ENCODE results near the gene MSRB3. TPM values are rescaled to one million over a fixed set of nuclear protein-coding genes. Genes with fewer than 3 reads are reported as not detected.

The MSRB3 gene
- total RNA-seq, 4 donors from 2014 or later = 12.0 to 29.2 (median 18.5) TPM

- intact Hi-C loops (cut with DNase I) = no loop called here
- H3K4me1 ChIP-seq = no peaks in the 10 kb centered on the region
- no peak overlapping the region for H3K4me3 ChIP-seq (replicated peaks in 1 of 3)
- WGBS, 2 donors = 70 to 74% methylated on average over 4 of the region's 4 CpGs
- DNase-seq = no peak
- no peak for TF ChIP-seq CTCF (IDR thresholded peaks at IDR 0.05)
- TF ChIP-seq POLR2A (IDR thresholded peaks at IDR 0.05) = no peak
- H3K9me3 ChIP-seq = no peaks in the 10 kb centered on the region
- no peaks in the 10 kb centered on the region for H3K36me3 ChIP-seq
- H3K27me3 ChIP-seq = no peaks in the 10 kb centered on the region
- H3K27ac ChIP-seq = no peak overlapping the region
Measured at GRCh38 chr12:65362234-65363031, 84.0 kb downstream of the MSRB3 start.

- Histone ChIP-seq H3K4me1 (no peaks in the 10 kb centered on the region), H3K4me3 (replicated peaks in 1 of 3) (no peak overlapping the region), H3K27ac (no peak overlapping the region), H3K36me3 (no peaks in the 10 kb centered on the region), H3K27me3 (no peaks in the 10 kb centered on the region), H3K9me3 (no peaks in the 10 kb centered on the region)
- TF ChIP-seq POLR2A (IDR thresholded peaks at IDR 0.05) = no peak
- no peak for TF ChIP-seq CTCF (IDR thresholded peaks at IDR 0.05)
- WGBS, 2 donors = 84 to 88% methylated on average over 1 of the region's 1 CpG
- intact Hi-C loops (cut with DNase I) = no loop called here
- no peak for DNase-seq
Measured at GRCh38 chr12:65364046-65364445, 85.6 kb downstream of the MSRB3 start.

- Histone ChIP-seq H3K36me3 (no peaks in the 10 kb centered on the region), H3K4me3 (replicated peaks in 1 of 3) (no peak overlapping the region), H3K9me3 (no peaks in the 10 kb centered on the region), H3K27ac (no peak overlapping the region), H3K27me3 (no peaks in the 10 kb centered on the region), H3K4me1 (no peaks in the 10 kb centered on the region)
- no peak for DNase-seq
- TF ChIP-seq POLR2A (IDR thresholded peaks at IDR 0.05) (no peak), CTCF (IDR thresholded peaks at IDR 0.05) (no peak)
- intact Hi-C loops (cut with DNase I) = no loop called here
Measured at GRCh38 chr12:65367396-65367795, 88.9 kb downstream of the MSRB3 start.

GRCh38 chr12:65368055-65368454, 89.6 kb downstream of the MSRB3 start:
- no peaks in the 10 kb centered on the region for H3K36me3 ChIP-seq
- intact Hi-C loops (cut with DNase I) = no loop called here
- H3K27me3 ChIP-seq = no peaks in the 10 kb centered on the region
- no peaks in the 10 kb centered on the region for H3K4me1 ChIP-seq
- H3K27ac ChIP-seq = no peak overlapping the region
- WGBS, 2 donors = 90 to 94% methylated on average over 4 of the region's 4 CpGs
- TF ChIP-seq CTCF (IDR thresholded peaks at IDR 0.05) = no peak
- H3K9me3 ChIP-seq = no peaks in the 10 kb centered on the region
- no peak for DNase-seq
- H3K4me3 ChIP-seq (replicated peaks in 1 of 3) = no peak overlapping the region

GRCh38 chr12:65372574-65372973, 94.1 kb downstream of the MSRB3 start:
- TF ChIP-seq POLR2A (IDR thresholded peaks at IDR 0.05) (no peak), CTCF (IDR thresholded peaks at IDR 0.05) (no peak)
- H3K27me3 ChIP-seq = no peaks in the 10 kb centered on the region
- H3K4me3 ChIP-seq (replicated peaks in 1 of 3) = no peak overlapping the region
- H3K36me3 ChIP-seq = no peaks in the 10 kb centered on the region
- H3K9me3 ChIP-seq = no peaks in the 10 kb centered on the region
- intact Hi-C loops (cut with DNase I) = no loop called here
- H3K27ac ChIP-seq = no peak overlapping the region
- DNase-seq = no peak
- no peaks in the 10 kb centered on the region for H3K4me1 ChIP-seq

All from thyroid gland (tissue), 4 donors.